Eye (tissue), 1 donor: Measurements from ENCODE around the gene RALBP1.

Experiments
- DNase-seq: peaks from one replicate; pipeline ENCODE4 v3.0.0-alpha.2; 2015

RALBP1 gene

DNA sequence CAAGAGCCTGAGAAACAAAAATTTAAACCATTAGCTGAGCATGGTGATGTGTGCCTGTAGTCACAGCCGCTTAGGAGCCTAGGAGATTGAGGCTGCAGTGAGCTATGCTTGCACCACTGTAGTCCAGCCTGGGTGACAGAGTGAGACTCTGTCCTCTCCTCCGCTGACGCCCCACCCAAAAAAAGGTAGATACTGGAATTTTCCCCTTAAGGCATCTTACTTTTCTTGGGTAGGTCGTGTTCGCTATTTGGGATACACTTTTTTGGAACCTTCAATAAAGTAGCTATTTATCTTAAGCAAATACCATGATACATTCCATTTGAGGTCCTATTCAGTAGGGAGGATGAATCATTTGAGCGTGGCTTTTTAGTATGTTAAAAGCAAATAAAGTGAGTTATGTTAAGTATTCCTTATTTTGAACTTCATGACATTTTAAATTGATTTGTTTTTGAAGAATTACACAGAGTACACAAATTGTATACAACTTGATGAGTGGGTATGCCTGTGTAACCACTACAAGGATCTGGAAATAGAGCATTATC, 38.7 kb downstream of the RALBP1 start:
- no peak for DNase-seq

DNA sequence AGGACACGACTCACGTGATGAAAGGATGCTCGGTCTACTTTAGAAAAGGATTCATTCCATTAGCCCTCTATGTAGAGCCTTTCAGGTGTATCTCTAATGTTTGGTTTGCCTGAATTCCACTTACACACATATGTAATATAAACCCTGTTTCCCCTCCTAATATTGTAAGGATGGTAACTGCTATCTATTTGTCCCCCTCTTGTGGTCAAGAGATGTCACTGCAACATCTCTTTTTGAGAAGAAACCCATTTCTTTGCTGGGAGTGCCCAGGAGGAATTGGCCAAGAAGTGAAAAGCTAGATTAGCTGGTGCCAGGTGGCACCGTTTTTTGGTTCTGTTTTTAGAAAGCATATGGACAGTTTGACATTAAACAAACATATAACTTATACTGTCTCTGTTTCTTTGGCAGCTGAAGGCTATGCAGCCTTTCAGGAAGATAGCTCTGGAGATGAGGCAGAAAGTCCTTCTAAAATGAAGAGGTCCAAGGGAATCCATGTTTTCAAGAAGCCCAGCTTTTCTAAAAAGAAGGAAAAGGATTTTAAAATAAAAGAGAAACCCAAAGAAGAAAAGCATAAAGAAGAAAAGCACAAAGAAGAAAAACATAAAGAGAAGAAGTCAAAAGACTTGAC, 41.2 kb downstream of the RALBP1 start:
- peak; percentile 55 for DNase-seq

DNA sequence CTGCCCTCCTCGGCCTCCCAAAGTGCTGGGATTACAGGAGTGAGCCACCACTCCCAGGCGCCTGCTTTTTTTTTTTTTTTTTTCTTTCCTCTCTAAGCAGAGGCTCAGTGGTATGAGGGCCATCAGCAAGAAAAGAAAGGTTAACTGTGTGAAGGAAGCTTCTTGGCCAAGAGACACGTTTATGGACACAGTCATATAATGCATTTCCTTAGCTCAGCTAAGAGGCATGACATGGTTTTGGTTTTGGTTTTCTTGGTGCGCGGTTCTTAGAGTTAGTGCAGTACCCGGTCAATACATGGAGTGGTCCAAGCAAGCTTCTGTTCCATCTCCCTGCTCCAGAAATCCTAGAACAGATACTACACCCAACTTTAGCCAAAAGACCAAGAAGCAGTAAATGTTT, 42.6 kb downstream of the RALBP1 start:
- no peak for DNase-seq

DNA sequence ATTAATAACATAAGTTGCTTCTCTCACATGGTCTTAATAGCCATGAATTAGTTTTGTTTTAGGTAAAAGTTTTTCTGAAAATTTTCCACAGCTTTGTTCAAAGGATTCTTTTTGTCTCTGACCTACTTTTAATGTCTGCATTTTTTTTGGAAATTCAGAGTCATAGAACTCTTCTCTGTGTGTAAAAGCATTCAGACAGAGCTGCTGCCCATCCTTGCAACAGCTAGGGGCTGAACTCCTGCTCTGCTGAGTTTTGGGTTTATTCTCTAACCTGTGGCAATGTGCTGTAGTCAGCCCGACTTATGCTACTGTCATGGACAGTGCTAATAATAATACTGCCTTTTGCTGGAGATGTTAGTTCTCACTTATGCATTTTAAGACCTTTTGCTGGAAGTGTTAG, 44.1 kb downstream of the RALBP1 start:
- no peak for DNase-seq

DNA sequence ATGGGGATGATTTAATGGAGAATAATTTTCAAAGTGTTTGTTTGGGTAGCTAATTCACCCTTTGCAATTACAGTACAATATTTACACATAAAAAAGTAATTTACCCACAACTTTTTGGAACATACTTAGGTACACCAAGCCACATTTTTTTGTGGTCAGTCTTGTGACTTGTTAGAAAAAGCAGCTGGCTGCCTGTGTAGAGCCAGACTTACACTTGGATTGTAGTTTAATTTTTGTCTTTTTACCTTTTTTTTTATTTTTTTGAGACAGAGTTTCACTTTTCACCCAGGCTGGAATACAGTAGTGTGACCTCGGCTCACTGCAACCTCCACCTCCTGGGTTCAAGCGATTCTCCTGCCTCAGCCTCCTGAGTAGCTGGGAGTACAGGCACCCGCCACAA, 45.4 kb downstream of the RALBP1 start:
- DNase-seq: no peak

DNA sequence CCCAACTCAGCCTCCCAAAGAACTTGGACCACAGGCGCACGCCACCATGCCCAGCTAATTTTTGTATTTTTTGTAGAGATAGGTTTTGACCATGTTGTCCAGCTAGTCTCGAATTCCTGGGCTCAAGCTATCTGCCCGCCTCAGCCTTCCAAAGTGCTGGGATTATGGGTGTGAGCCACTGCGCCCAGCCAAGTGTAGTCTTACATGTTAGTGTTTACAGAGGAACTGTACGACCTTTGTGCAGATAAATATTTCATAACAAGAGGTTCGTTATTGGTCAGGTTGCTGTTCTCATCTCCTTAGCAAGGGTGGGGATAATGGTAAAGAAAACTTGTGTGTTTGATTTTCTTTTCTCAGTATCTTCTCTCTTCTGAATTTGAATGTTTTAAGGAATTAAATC, 46.5 kb downstream of the RALBP1 start:
- DNase-seq: no peak

DNA sequence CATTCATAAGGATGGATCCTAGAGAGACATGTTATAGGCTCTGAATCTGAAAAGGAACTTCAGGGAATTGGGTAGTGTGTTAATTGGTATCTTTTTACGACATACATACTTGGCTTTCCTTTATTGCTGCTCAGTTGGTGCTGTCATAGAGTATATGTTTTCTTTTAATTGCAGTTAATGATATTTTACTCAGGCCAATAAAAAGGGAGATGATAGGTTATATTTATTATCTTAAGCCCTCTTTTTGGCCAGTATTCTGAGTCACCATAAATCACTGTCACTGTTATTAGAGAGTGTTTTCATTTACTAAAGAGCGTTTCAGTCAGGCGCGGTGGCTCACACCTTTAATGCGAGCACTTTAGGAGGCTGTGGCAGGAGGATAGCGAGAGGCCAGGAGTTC, 47.6 kb downstream of the RALBP1 start:
- DNase-seq: no peak

DNA sequence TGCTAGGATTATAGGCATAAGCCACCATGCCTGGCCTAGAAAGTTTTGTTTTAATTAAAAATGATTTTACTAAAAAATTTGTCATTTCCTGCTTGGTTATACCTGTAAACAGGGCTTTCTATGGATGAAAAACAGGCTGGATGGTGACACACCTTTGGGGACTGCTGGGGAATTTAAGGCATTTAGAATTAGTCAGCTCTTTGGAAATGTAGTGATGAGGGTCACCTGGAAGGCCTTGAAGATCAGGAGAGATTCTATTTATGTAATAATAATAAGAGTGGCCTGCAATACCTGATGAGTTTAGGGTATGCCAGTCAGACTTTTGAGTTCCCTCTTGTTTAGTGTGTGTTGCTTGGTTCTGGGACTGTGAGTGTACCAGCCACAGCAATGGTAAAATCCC, 51.1 kb downstream of the RALBP1 start:
- no peak for DNase-seq

DNA sequence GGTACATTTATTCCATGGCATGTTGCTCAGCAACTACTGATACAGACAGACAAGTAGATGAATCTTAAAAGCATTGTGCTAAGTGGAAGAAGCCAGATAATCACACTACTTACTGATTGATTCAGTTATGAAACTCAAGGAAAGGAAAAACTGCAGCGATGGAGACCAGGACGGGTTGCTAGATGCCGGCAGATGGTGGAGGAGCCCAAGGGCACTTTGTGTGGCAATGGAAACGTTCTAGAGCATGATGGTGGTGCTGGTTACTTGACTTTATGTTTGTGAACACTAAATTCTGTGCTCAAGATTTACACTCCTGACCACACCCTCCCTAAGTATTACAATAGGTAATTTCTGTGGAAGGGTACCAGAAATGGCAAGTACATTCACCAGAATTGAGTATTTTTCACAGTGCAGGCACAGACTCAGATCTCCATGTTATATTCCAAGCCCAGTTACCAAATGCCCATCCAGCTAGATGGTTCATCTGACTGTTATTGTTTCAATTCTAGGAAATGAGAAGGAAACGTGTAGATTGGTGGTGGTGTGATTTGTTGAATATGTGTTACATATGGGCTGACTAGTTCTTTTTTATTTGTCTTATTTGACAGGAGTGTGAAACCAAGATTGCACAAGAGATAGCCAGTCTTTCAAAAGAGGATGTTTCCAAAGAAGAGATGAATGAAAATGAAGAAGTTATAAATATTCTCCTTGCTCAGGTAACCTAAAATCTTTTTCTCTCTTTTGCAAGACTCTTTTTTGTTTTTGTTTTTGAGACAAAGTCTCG, 55.1 kb downstream of the RALBP1 start:
- DNase-seq: no peak

DNA sequence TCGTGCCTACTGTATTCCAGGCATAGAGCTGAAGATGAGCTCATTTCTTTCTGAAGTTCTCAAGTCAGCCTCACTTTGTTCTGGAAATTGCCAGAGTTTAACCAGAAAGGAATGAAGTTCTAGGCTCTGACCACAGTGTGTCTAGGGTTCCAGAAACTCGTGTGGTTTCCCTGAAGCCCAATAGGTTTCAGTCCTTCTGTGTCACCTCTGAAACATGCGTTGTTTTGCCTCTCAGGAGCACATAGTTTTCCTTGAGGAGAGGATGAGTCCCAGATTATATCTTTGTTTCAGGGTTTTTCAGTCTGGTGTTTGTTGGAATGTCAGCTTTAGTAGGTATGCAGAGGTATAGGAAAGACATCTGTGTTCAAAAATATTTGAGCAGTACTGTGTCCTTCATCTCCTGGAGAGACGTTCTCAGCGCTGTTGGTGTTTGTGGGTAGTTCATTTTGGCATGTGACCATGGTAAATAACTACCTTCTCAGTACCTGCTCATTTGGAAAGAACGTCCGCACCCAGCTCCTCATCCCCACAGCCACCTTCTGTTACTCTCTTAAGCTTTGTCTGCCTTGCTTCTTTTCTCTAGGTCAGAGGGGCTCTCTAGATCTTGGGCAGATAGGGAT, 56.6 kb downstream of the RALBP1 start:
- DNase-seq: no peak

DNA sequence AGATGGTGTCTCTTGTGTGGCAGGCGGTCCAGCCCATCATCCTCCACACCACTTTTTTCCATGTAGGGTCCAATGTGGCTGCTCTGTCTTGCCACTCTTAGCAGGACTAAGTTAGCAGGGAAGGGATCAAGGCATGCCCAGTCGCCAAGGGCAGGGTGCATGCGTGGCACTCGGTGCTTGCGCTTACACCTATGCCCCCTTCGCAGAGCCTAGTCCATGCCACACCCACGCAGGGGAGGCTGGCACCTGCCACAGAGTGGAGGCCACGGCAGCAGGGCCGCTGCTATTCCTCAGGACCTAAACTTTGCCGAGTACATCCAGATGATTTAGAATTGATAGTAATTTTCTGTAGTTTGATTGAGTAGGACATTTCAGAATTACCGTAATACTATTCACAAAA, 59.5 kb downstream of the RALBP1 start:
- DNase-seq: no peak

DNA sequence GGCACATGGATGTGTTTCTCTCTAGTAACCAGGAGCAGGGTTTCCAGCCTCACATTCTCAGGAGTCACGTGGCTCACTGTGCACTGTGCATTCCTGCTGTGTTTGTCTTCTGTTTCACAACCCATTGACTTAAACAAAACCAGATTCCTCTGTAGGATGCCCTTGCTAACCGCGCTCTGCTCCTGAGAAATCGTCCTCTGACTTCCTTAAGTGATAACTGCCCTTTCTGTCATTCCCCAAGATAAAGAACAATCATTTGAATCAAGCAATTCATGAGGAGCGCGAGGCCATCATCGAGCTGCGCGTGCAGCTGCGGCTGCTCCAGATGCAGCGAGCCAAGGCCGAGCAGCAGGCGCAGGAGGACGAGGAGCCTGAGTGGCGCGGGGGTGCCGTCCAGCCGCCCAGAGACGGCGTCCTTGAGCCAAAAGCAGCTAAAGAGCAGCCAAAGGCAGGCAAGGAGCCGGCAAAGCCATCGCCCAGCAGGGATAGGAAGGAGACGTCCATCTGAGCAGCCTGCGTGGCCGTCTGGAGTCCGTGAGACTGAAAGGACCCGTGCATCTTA, 60.2 kb downstream of the RALBP1 start:
- peak; percentile 68 for DNase-seq

DNA sequence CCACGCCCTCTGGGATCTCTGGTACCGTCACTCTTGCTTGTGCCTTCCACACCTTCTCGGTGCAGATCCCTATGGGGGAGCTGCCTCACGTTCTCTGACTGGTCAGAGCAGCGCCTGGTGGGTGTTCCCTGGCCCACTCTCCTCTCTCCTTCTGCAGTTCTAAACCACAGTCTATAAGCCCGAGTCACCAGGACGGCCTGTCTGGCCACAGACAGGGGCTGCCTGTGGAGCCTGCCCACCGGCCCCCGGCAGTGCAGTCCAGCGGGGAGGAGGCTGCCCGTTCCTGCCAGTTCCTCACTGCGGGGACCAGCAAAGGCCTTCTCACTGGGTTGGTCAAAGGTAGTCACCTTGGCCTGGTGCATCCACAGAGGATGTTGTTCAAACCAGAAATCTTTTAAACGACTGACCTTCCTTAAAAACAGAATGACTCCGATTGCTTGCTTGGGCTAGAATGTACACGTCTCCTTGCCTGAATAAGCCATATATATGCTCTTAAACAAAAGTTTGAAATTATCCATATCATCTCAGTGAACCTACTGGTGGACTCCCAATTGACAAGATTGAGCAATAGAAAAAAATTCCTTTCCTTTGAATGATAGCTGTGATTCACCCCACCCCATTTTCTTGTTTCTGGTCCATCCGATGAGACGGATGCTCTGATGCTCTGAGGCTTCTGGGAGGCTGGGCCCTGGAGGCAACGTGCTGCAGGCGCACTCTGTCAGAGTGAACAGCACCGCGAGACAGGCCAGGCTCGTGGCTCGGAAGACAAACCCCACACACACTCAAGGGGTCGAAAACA, 61.2 kb downstream of the RALBP1 start:
- no peak for DNase-seq

DNA sequence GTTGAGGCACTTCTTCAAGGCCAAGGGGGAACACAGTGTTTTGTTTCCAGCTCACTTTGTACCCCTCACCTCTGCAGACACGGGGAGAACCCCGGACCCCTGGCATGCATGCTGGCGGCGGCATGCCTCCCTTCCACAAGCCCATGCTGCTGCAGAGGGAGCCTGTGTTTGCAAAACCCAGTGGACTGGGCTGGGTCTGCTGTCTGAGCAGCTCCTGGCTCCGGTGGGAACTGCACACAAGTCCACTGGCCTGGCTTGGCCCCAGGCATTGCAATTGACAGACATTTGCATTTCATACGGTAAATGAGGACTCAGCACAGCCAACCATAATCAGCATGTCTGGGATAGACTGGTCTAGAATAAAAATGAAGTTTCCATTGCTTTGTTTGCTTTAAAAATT, 62.4 kb downstream of the RALBP1 start:
- no peak for DNase-seq

DNA sequence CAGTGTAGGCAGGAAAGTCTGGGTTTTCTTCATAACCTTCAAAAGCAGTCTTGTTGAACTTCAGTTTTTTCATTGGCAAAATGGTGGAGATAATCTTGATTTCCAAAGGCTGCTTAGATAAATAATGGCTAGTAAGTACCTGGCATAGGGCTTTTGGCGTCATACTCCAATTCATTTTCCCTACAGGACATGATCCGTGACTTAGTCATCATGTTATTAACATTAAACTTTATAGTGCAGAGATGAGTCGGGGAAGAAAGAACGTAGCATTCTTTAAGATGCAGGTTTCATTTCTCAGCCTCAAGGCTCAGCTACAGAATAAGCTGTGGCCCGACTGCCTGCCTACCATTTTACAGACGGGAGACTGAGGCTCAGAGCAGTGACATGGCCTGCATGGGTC, 64.0 kb downstream of the RALBP1 start:
- no peak for DNase-seq

DNA sequence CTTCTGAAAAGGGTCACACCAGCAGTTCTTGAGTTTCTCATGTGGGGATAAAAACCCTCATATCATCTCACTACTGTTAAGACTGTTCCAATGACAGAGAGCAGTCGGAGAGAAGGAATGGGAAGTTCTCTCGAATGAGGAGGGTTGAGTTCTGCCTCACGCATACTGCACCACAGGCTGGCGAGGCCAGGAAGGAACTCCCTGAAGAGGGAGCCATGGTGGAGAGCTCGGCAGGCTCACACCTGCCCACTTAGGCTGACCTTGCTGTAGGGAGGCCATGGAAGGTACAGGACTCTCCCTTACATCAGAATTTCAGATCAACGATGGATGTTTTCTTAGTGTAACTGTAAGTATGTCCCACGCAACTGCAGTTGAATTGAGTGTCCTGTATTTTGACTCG, 64.6 kb downstream of the RALBP1 start:
- no peak for DNase-seq

DNA sequence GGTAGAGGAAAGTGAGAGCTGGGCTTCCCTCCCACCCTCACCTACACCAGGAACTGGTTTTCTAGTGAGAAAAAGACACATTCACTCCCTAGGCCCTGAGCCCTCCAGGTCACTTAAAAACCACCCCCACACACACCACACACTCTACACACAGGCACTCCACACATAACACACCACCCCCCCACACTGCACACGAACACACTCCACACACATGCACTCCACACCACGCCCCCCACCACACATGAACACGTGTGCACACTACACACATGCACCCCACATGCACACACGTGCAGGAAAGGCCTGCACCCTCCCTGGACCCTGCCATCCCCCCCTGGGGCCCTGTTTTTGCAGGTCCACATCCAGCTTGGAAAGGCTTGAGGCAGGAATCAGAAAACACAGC, 67.6 kb downstream of the RALBP1 start:
- no peak for DNase-seq

DNA sequence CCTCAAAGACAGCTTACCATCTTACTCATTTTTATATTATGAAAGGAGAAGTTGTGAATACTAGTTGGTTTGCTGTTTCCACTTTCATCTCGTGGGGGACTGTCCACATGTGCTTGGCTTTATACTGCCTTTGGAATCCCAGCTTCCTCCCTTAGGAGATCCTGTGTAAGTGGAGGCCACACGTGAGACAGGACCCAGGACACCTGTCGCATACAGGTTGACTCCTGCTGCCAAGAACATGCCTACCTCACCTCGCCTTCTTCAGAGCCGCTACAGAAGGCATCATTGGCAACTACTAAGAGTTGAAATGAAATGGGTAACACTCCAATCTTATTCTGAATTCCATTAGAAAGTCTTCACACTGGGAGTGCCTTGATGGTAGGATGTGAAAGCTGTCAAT, 69.7 kb downstream of the RALBP1 start:
- DNase-seq: no peak

DNA sequence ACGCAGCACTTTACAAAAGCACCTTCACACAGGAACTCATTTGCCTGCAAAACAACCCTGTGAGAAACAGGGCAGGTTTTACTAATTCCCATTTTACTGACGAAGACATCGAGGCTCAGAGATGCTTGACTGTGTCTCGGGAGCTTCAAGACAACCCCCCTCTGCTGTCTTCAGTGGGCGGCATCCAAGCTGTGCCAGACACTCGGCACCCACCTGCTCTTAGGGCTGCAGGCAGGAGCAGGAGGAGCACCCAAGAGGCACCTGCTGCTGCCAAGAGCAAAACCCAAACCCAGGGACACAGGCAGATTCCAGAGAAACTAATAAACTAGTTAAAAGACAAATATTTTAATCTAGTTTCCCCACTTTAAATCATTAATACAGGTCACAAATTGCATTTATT, 71.2 kb downstream of the RALBP1 start:
- DNase-seq: no peak

DNA sequence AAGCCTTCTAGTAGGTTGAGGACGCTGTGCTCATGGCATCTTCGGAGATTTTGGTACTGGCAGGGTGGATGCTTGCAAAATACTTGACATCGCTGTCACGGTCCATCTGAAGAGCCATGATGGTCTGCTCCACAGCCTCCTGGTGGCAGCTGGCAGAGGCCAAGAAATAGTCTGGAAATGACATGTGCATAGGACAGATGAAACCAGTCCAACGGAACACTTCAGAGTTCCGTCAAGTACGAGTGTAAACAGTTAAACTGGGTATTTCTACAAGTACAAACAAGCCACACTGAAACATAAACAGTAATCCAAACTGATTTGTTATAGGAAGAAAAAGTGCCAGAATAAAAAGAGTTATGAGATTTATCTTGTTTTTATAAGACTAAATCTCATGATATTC, 72.5 kb downstream of the RALBP1 start:
- DNase-seq: no peak

DNA sequence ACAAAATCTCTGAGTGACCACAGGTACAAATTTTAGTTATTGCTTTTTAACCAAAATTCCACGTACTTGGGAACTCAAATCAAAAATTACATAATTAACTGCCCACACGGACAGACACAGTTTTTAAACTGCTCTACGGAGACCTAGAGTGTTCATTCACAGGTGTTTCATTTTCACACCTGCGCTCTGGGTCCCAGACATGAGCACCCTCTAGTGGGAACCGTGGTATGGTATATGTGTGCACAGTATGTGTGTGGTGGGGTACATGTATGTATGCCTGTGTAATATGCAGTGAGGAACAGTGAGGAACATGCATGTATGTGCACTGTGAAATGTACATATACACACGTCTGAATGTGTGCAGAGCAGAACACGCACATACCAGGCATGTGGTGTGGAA, 74.1 kb downstream of the RALBP1 start:
- DNase-seq: no peak

DNA sequence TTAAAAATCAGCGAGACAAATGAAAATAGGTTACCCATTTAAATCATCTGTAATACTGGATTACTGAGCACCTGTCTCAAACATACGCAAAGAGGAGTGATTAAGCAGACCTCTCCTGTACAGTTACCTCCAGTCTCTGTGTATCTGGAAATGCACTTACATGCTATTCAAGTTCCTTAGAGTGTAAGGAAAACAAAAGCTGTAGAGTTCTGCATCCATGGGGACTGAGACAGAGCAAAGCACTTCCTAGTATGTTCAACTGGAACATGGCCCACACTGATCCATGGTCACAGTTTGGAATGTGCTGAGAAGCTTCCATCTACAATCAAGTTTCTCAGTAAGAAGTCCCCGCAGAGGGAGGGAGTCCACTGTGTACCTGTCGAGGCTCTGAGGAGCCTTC, 75.1 kb downstream of the RALBP1 start:
- no peak for DNase-seq

DNA sequence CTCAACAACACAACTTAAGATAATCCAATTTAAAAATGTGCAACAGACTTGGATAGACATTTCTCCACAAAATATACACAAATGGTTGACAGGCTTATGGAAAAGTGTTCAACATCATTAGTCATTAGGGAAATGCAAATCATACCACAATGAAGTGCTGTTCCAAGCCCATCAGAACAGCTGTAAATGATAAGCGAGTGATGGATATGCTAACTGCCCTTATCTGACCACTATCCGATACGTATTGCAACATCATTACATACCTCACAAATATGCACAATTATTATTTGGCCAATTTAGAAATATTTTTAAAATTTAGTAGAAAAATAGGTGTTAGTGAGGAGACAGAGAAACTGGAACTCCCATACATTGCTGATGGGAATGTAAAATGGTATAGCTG, 76.9 kb downstream of the RALBP1 start:
- no peak for DNase-seq
